Fibroblast of pulmonary artery (primary cell): ENCODE measurements around the gene SEC61G.

Experiments
- DNase-seq: peaks from one replicate; pipeline ENCODE4 v3.0.0-alpha.2; 2010; ENCODE audit warnings: low read depth
- H3K4me3 ChIP-seq: replicated peaks from 2 replicates; pipeline ENCODE4 v1.5.1; 2011; ENCODE audit warnings: low read depth, mild to moderate bottlenecking, control low read depth, low read length, moderate library complexity
- TF ChIP-seq, protein P1 (sequence below): IDR thresholded peaks from 2 replicates; pipeline ENCODE4 v1.5.1; 2011; ENCODE audit warnings: mild to moderate bottlenecking, control low read depth, low read length, inconsistent platforms; ENCODE audit errors: missing control alignments

The SEC61G gene

DNA sequence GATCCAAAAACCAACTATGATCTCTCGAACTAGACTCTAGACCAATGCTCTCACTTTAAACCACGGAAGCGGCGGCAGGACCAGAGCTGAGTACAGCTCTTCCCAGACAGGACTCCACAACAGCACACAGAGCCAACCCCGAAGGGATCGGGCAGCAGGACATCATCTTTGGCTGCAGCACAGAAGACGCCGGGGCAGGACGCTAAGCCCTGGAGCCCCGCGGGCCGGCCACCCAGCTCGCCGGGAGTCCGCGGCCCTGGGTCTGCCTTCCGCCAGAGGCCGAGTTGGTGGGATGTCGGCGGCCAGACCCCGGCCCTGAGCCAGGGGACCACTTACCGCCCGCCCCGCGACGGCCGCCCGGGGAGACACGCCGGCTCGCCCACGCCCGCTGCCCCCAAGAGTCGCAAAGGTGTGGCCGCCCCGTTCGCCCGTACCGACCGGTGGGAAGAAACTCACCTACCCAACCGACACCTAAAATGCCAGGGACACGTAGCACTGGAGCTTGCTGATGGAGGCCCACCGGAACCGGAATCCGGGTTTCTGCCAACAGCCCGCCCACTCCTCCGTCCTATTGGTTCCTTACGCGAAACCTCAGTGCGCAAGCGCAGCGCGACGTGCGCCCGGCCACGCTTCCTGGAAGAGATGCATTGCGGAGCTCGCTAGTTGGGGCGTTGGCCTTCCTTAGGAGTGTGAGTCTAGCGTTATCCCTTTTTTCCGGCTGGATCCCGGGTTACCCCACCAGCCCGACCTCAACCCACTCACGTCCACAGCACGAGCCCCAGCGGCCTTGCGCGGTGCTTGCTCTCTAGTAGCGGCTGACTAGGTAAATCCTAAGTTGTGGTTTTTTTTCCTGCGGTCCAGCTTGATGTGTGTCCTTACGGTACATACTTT, at the start of gene SEC61G:
TSS of gene SEC61G (minus strand) at position 510 of the 891 bp plus-strand sequence. CDS start 1,623 bp downstream, outside the sequence.
- TF ChIP-seq, protein P1, sequence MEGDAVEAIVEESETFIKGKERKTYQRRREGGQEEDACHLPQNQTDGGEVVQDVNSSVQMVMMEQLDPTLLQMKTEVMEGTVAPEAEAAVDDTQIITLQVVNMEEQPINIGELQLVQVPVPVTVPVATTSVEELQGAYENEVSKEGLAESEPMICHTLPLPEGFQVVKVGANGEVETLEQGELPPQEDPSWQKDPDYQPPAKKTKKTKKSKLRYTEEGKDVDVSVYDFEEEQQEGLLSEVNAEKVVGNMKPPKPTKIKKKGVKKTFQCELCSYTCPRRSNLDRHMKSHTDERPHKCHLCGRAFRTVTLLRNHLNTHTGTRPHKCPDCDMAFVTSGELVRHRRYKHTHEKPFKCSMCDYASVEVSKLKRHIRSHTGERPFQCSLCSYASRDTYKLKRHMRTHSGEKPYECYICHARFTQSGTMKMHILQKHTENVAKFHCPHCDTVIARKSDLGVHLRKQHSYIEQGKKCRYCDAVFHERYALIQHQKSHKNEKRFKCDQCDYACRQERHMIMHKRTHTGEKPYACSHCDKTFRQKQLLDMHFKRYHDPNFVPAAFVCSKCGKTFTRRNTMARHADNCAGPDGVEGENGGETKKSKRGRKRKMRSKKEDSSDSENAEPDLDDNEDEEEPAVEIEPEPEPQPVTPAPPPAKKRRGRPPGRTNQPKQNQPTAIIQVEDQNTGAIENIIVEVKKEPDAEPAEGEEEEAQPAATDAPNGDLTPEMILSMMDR, result no peak
- DNase-seq, result peak; percentile 98
- H3K4me3 ChIP-seq, result peak within 1 kb of the TSS; percentile 96

DNA sequence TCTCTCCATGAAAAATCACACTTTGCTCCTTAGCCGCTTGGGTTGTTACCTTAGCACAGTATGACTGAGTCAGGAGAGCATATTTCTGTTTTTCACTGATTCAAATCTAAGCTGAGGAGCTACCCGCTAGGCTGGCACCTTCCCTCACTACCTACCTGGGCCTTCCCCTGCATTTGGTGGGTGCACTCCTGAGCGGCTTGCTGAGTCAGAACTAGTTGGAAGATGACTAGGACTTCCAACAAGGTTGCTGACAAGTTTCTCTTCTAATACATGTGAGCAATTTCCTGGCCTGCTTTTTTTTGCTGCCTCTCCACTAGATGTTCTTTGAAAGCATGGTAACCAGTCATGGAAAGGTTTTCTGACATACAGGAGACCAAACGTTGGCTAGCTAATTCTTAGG, 43.8 kb upstream of the SEC61G start:
- DNase-seq, result peak; percentile 46
- no peak overlapping the region for H3K4me3 ChIP-seq
- TF ChIP-seq, protein P1, result no peak

GRCh38 chr7:54802114-54802513, 43.1 kb upstream of the SEC61G start:
- no peak overlapping the region for H3K4me3 ChIP-seq
- TF ChIP-seq, protein P1, result no peak
- DNase-seq, result no peak

DNA sequence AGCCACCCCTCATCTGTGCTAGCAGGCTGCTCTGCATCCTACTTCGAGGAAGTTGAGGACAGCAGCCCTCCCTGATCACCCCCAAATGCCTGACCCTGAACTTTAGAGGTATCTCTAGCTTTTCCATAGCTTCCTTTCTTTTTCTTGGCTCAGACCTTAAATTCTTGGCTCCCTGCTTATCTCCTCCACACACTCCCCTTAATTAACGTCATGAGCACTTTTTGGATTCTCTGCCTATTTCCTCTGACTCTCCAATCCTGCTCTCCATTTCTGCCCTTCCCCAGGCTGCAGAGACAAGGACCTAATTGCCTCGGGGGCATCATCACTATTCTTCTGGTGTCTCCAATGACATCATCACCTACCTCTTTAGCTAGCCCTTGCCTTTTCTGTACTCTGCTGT, 40.8 kb upstream of the SEC61G start:
- H3K4me3 ChIP-seq, result no peak overlapping the region
- DNase-seq, result peak; percentile 35
- TF ChIP-seq, protein P1, result no peak

DNA sequence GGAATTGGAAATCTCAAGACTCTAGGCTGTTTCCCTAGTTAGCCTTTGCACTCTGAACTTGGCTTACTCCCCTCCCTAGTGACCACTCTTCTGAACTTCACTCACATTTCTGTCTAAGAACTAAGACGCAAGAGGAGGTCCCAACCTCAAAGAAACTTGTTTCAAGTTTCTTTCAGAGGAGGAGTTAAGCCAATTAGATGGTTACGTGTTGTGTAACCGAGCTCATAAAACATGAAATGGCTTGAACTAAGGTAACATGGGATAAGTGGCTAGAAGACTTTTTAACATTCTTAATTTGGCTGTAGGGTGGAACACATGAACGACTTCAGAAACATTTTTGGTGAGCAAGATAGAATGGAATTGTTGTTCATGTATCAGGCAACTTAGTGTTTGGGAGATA, 39.5 kb upstream of the SEC61G start:
- no peak for DNase-seq
- no peak overlapping the region for H3K4me3 ChIP-seq
- TF ChIP-seq, protein P1, result no peak

DNA sequence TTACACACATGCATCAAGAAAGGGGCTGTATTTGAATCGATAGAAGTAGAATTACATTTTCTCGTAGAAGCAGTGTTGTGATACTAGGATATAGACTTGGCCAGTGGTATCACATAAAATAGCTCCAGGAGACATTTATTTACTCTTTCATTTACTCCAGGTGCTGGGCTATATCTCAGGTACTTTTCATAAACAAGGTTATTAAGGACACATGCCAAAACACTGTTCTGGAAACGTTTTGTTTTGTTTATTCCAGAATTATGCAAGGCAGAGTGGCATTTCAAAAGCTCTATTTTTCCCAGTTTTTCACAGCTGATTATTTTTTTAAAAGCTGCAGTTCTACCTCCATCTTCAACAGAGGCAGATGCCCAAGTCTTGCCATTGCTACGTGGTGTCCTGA, 37.8 kb upstream of the SEC61G start:
- H3K4me3 ChIP-seq, result no peak overlapping the region
- DNase-seq, result no peak
- TF ChIP-seq, protein P1, result no peak
